Stimulated activated CD4-positive, alpha-beta T cell treated with anti-CD3 and anti-CD28 coated beads, Interleukin-4, amount 100 ng/mL, for 48 hours (primary cell): Measurements from ENCODE around the gene MITF.
"Not testable (repeated sequence)": the region's sequence is repeated elsewhere in the genome, so short reads cannot be mapped to it uniquely, and the experiment has no call there.

Experiments
- DNase-seq, 2 donors: peaks; one replicate each; pipeline ENCODE4 v3.0.0-alpha.2; 2020; ENCODE audit warnings: low read depth in 2 of 2

MITF gene

DNA sequence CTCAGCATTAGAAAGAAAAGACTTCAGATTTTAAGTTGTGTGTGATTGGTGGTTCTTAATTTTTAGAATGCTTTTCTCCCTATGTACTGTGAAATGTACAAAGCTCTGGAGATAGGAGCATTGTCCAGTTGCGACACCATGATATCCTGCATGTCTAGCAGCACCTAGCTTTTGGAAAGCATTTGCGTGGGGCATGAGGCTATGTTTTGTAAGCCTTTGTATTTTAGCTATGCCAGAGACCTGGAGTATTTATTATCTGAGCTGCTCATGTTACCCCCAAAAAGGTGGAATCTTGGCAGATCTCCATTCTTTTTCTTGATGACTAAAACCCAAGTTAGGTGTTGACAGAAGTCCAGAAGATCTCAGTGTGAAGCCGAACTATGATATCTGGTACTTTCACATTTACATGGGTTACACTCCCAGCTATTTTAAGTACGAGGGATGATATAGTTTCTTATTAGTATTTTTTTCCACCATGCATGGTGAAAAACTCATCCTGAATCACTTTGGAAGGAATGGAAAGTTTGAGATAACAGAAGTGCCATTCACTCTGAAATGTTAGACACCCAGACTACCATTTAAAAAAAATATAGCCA lies 133.6 kb downstream of the MITF start:
- no peak for DNase-seq

DNA sequence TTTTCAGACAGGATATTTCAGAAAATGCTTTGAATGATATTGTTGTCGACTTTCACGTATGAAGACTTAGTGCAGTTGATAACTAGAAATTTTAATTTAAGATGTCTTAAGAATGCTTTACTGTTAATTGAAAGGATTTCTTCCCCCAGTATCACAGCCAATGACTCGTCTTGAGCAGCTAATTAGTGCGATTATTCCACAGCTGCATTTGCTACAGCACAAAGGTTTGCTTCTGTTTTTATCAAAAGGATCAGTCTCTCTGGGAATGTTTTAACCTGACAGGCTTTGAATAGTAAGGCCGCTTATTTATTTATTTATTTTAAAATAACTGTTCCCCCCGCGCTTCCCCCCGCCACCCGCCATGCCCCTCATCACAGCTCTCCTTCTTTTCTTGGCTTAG lies 136.8 kb downstream of the MITF start:
- DNase-seq = no peak

DNA sequence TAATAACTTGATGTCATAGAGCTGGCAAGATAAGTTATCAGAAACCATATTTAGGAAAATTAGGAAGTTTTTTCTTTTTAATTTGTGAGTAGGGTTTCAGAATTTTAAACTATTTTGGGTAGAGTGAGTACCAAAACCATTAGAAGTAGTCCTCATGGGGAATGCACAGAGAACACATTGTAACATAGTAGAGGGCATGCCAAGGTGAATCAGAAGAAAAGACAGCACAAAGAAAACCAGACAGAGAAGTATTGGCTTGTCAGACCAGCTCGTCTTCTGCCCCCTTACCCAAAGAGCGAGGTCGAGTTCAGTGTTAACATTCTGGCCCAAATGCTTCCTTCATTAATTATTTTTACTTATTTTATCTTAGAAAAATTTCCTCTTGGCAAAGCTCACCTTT lies 139.0 kb downstream of the MITF start:
- no peak for DNase-seq

DNA sequence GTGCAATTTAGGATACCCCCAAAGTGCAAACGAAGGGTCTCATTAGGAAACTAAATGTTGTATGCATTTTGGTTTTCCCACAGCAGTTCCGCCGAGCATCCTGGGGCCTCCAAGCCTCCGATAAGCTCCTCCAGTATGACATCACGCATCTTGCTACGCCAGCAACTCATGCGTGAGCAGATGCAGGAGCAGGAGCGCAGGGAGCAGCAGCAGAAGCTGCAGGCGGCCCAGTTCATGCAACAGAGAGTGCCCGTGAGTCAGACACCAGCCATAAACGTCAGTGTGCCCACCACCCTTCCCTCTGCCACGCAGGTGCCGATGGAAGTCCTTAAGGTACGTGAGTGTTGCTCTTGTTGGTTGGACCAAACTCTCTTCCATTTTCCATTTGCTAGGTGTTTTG lies 139.8 kb downstream of the MITF start:
- no peak for DNase-seq

DNA sequence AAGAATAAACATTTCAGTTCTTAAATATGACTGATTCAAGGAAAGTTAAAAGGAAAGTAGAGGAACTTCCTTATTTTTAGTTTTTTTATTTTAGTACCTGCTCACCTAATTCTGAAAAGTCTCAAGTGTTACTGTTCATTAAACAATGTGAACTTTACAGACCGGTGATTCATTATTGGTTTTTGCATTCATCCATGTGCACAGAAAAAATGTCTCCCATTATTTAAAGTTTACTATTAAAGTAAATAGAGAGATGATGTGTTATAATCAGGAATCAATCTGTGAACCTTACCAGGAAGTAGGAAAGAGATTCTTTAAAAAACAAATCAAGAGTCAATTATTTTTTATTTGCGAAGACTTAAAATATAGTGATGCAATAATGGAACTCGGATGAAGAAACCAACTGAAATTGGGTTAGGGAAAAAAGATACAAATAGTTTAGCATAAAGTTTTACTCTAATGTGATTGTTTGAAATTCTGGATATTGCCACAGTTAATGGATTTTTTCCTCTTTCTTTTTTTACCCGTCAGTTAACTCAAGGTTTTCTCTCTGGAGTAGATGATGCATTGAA lies 140.9 kb downstream of the MITF start:
- DNase-seq = no peak

DNA sequence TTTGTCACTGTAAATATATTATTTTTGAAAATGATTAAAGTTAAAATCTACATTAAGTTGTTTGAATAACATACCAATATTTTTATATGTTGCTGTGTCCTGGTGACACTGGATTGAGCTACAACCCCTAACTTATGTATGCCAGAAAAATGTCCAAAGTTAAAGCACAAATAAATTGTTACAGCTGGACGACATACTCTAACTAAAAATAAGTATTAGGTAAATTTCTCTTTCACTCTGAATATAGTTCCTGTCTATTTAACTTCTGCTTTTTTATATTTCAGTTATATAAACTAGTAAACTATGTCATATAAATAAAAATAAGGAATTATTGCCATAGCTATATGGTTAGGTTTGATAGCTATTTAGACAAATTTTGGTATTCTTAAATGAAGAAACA lies 141.8 kb downstream of the MITF start:
- no peak for DNase-seq

DNA sequence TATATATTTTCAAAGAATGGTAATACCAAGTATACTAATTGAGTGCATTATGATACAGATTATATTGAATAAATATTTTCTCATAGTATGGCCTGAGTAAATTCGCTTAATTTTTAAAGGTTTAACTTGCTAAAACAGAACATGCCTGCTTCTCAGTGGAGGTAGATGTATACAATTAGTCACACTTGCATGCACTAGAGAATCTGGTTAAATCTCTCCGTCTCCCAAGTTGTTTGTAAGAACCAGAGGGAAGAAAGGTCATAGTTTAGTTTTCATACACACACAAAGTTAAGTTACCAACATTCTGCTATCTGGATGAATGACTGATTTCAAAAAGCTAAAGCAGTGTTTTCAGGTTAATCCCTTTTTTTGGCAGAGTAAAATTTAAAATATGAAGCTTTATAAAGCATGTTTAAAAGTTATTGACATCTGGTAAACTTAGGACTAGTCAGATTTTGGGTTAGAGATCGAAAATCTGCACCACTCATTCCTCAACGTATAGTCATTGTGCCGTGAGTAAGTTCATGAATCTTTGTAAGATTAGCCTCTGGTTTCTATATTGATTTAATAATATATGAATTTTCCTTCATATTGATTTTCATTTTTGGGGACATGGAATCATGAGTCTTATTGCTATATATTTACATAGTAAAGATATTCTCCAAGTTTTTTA lies 142.6 kb downstream of the MITF start:
- DNase-seq = no peak

DNA sequence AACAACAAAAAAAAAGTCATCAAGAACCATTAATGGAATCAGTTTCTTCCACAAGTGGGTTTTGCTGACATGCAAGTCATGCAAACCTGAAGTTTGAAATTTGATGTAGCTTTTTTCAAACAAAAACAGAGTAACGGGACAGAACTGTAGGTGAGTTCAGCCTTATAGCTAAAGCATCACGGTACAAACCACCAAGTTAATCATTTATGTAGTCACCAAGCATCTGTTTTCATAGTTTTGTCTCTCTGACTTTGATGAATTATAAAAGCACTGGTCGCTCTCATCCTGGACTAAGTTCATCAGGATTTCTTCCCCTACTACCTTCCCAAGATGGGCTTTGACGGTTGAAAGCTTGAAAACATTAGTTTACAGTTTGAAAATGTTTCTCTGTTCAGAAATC lies 143.3 kb downstream of the MITF start:
- no peak for DNase-seq

DNA sequence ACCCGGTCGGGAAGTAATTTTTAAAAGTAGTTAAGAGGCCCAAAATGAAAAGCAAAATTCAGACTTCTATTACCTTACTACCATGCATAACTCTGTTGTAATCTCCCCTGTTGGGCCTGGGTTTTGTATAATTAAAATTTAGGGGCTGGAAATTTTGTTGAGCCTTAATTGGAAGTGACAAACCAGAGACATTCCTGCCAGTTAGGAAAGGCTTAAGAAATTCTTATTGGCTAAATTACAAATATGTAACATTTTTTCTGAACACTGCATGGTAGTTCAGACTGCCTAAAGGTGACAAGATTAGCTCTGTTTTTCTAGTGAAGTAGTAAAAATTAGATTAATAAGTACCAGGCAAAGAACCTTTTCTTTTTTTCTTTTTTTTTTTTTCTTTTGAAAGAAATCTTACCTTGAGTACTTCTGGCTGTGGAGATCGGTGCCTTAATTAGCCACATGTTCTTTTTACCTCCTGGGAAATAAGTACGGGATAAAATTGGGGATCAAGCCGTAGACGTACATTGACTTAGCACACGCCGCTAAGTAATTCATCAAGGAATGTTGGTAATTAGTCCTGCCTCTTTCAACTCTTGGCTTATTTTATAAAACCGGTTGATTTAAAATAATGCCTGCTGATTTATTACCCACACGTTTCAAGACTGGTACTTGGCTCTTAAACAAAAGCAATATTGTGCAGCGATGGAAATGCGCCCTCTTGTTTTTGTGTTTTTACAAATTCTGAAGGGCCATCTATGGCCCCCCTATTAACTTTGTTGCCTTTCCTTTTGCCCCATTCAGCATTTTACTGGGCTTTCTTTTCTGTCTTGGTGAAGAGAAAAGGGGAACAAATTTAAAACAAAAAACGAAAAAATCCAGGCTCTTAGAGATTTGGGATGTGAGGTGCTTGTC lies 149.0 kb downstream of the MITF start:
- no peak for DNase-seq

DNA sequence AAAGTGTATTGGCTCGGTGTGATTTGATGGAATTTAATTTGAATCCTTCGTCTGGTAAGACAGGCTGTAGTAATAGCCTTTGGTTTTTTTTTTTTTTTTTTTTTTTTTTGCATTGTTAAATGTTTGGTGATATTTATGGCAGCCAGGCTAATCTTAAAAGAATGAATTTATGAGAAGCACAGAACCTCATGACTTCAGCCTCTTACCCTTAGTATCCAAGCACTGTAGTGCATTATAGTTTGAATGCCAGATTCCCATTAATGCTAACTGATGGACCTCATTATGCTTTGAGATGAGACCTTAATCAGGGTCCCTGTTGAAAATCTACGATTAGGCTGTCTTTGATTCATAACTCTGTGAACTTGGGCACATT lies 149.7 kb downstream of the MITF start:
- no peak for DNase-seq

DNA sequence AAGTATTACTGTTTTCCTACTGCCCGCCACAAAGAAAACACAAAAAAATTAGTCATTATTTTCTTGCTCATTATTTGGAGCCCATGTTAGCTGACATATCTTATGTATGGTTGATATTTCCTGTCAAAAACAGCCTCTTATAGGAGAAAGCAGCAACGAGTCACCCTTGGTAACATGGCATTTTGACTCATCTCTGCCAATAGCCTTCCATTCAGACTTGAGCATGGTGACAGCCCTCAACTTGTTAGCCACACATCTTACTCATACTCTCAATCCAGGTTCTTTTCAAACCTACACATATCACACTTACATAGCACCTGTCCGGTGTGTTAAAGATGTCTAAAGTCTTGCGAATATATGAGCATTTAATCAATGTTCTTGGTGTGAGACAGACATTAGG lies 150.8 kb downstream of the MITF start:
- peak in 1 of 2 donors; percentile 0 for DNase-seq

DNA sequence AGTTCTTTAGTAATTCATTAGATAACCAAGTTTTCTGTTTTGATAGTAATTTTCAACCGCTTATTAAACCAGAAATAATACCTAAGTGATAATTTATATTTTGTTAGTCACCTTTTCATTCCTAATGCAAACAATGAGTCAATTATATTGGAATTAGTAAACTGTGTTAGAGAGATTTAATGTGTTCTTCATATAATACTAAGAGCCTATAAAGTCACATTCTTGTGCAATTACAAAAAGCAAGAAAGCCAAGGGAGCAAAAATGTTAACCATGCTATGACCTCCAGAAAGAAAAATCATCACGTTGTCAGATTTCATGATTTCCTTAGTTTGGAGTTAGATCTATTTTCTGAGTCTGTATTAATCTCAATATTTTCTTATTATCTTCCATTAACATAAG lies 151.4 kb downstream of the MITF start:
- no peak for DNase-seq

DNA sequence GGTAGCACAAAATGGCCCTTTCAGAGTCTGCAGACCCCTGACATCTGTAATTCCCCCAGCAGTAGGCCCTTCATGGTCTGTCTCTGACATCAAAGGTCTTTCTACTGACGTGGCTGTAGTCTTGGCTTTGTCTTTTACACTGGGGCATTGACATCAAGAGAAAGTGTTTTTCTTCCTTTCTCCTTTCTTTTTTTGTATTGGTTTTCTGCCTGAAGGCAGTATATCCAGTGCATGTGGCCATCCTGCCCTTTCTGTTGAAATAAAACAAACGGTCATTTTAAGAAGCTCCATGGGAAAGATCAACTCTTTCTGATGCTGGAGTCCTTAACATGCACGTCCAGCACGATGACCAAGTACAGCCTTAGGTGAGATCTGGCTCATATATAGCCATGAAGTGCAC lies 153.4 kb downstream of the MITF start:
- no peak for DNase-seq

DNA sequence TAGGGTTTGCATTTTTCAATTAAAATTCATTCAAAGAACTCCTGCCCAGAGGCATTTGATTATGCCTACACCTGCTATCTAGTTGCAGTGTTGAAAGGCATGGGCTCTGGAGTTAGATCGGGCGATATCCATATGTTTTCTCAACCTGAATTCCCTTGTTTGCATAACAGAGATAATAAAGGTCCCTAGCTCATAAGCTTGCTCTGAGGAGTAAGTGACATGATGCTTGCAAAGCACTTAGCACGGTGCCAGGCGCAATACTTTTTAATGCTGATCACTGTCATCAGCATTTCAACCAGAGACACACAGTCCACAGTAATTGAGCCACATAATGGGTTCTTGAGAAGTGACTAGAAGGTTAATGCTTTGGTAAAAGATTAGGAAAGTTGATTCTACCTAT lies 154.0 kb downstream of the MITF start:
- DNase-seq = no peak

DNA sequence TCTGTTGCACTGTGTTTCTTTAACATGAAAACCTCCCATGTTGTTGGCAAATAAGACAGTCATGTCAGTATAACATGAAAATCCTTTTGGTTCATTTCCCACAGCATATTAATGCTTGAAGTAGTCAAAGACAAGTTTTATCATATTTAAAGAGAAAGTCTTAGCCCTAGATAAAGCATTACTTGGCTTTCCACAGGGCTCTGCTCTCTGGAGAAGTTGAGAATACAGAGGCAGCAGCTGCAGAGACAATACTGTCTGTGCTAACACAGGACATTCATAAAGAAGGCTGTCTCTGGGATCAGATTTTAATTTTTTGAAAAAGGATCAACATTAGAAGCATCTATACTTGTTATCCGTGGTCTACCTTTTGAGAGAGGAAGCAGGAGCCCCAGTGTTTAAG lies 156.8 kb downstream of the MITF start:
- DNase-seq = no peak

DNA sequence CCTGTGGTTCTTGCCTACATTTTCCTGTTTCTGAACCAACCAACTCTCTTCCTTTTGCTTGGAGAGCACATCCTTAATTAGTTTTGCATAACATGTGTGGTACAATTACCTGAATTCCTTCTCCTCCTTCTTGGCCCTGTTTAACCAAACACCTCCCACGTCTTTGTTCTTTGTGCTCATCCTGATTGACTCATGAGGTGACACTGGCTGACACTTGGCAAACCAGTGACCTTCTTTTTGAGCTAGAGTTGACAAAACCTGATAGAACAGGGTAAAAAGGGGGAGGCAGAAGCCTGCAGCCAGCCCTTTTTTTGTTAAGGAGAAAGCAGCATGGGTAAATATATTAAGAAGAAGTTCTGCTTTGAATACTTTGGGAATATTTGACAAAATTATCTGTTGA lies 161.1 kb downstream of the MITF start:
- DNase-seq = no peak

DNA sequence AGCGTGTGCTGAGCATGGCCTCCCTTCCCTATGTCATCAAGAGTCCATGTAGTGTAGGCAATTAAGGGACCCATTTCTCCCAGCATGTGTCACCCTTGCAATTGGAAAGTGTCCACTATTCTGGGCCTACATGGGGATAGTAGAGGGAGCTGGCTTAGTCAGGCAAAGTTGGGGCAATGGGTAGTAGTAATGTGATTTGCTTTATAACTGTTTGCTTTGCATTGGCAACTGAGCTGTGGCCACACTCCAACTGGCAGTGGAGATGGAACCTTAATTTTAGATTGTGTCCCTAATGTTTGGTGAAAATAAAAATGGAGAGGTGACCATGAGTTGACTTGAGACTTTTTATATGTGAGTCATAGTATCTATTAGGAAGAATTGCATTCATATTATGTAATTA lies 162.5 kb downstream of the MITF start:
- no peak for DNase-seq

DNA sequence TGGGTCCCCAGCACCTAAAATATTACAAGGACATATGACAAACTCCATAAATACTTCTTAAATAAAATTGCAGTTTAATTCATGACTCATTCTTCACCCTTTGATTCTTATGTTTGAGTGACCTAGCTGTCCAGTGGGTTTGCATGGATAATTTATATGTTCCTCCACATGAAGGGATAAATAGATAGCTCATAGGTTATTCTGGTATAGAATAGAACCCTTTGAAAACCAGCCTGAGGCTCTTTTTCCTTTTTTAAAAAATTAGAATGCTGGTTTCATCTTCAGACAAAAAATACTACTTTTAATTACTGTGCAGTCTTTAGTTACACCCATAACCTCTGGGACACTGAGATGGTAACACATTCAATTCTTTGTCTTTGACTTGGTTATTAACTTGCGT lies 163.1 kb downstream of the MITF start:
- no peak for DNase-seq

DNA sequence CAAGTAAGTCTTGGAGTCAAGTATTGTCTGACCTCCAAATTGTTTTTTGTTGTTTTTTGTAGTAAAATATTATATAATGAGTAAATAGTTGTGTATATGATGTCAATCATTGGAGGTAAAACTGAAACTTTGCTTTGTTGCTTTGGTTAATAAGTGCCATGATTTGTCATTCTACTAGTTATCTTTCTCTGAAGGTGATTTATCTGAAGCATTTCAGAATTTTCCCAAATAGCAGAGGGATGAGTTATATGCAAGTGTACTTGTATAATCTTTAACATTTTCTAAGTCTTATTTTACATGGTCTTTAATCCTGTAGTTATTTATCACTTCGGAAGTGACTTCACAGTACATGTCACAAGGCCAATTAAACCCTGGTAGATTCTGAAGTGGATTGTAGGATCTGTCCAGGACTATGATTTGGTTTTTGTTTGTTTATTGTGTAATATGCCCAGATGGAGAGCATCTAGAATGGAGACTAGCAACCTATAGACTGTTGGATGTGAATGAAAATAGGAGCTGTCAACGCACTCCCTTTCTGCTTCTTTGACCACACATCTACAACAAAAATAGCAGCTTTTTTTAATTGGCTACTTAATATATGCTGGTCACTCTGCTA lies 167.2 kb downstream of the MITF start:
- DNase-seq = no peak

DNA sequence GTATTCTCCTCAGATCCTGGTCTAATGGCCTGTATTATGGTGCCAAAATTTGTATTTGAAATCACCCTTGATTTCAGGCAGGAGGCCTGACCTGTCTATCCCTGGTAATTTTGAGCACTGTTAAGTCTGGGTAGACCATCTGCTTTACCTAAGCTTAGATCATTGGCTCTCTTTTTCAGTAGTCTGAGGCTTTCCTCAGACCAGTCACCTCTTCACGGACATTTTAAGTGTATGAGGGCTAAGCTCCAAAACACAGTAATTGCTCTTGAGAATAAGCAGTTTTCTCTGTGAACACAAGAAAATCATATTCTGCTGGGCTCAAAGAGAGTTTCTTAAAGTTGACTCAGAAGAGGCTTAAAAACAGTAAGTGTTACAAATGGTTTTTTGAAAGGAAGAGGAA lies 168.3 kb downstream of the MITF start:
- DNase-seq = no peak

DNA sequence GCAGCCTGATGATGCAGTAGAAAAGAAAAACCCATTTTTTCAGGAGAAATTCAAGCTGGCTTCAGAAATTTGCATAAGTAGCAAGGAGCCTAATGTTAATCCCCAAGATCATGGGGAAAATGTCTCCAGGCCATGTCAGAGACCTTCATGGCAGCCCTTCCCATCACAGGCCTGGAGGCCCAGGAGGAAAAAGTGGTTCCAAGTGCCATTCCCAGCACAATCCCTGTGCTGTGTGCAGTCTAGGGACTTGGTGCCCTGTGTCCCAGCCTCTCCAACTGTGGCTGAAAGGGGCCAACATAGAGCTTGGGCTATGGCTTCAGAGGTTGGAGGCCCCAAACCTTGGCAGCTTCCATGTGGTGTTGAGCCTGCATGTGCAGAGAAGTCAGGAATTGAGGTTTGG lies 170.6 kb downstream of the MITF start:
- not testable (repeated sequence) for DNase-seq

DNA sequence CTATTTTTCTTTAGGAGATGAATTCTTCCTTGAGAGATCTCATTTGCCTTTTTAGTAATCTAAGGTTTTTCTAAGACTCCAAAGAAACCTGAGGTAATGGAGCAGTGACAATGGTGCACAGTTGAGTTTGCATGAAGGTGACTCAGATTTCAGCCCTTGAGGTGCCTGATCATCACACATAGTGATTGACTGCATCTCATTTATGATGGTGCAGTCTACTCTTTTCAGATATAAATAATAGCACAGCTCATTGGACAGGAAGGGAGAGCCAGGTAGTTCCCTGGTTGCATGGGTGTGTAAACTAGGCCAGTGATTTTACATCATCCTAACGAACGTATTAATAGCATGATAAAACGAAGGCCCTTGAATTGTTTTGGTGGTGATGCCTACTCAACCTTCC lies 174.2 kb downstream of the MITF start:
- no peak for DNase-seq
